ENCODE measurements around the gene CDK8. TPM values are rescaled to one million over a fixed set of nuclear protein-coding genes. Genes with fewer than 3 reads are reported as not detected.

The CDK8 gene
- total and polyA plus RNA-seq, 10 of the 15 experiments (the other 5 are each of a cell fraction or from before 2014, with no cell fraction given) = 8.6 to 23.5 (median 12.5) TPM

GRCh38 chr13:26324867-26325266 lies 70.9 kb downstream of the CDK8 start (continued):
- TF ChIP-seq ZNF207 (IDR thresholded peaks at IDR 0.05; ENCODE audit: borderline replicate concordance) (no peak), ATF3 (IDR thresholded peaks at IDR 0.05; ENCODE audit: borderline replicate concordance, extremely low read depth, low read depth, low read length) (no peak), SMARCA5 (IDR thresholded peaks at IDR 0.05) (no peak), PKNOX1 (IDR thresholded peaks at IDR 0.05) (no peak), TCF12 (IDR thresholded peaks at IDR 0.05; ENCODE audit: low read depth, low read length) (no peak), ZBTB40 (IDR thresholded peaks at IDR 0.05; ENCODE audit: borderline replicate concordance) (no peak), CREM (IDR thresholded peaks at IDR 0.05; ENCODE audit: low read depth) (no peak), BCL11A (IDR thresholded peaks at IDR 0.05; ENCODE audit: low read depth, low read length) (no peak), REST (IDR thresholded peaks at IDR 0.05; ENCODE audit: low read depth, low read length) (no peak), SIN3A (IDR thresholded peaks at IDR 0.05; ENCODE audit: low read depth, low read length) (no peak), MXI1 (IDR thresholded peaks at IDR 0.05; ENCODE audit: low read depth, low read length) (no peak), CBX3 (IDR thresholded peaks at IDR 0.05; ENCODE audit: borderline replicate concordance, low read depth) (no peak)

Measured in GM12878 (cell line).